Adrenal gland (tissue), 12 donors: ENCODE data around the gene TBX6. TPM values are rescaled to one million over a fixed set of nuclear protein-coding genes. Genes with fewer than 3 reads are reported as not detected.
A peak's percentile ranks its signal among the peaks of the same experiment; 100 is the strongest.

Experiments used
- DNase-seq, 7 donors: peaks; one replicate each; pipeline ENCODE4 v3.0.0-alpha.2; 2019 to 2020
- H3K27ac ChIP-seq, 5 donors: fragments of 200-600 bp; sonication (generic) in 4 of 5; 1 replicate in 3 of 5; 2 replicates in 2 of 5; pipeline versions ENCODE4 v1.5.1 to v1.8.0; 2016 to 2020; ENCODE audit warnings: mild to moderate bottlenecking in 1 of 5
- H3K27me3 ChIP-seq: fragments of 200-600 bp; 2 replicates; pipeline ENCODE4 v1.8.0; 2021
- H3K36me3 ChIP-seq, 2 donors: fragments of 200-600 bp; replicated peaks in 1 of 2; 1 replicate in 1 of 2; 2 replicates in 1 of 2; pipeline versions ENCODE4 v1.5.1 to v1.8.0; 2018 to 2022
- H3K4me1 ChIP-seq, 2 donors: fragments of 200-600 bp; replicated peaks in 1 of 2; 1 replicate in 1 of 2; 2 replicates in 1 of 2; pipeline versions ENCODE4 v1.5.1 to v1.8.0; 2018 to 2021
- H3K4me3 ChIP-seq, 4 donors: fragments of 200-600 bp; sonication (generic) in 3 of 4; one replicate each; pipeline ENCODE4 v1.5.1; 2016 to 2018
- H3K9me3 ChIP-seq, 3 donors: fragments of 200-600 bp; sonication (generic) in 1 of 3; replicated peaks in 1 of 3; 1 replicate in 2 of 3; 2 replicates in 1 of 3; pipeline versions ENCODE4 v1.5.1 to v1.8.0; 2016 to 2021
- CTCF ChIP-seq, 6 experiments: fragments of 450-650 bp in 4 of 6; fragments of 200-600 bp in 2 of 6; sonication (generic) in 1 of 6; IDR thresholded peaks; 1 replicate in 5 of 6; 2 replicates in 1 of 6; pipeline versions ENCODE4 v1.5.1 to v1.8.0; 2016 to 2021; ENCODE audit warnings: antibody characterized with exemption in 6 of 6, mild to moderate bottlenecking in 2 of 6, moderate library complexity in 1 of 6
- POLR2A ChIP-seq, 2 donors: fragments of 450-650 bp; IDR thresholded peaks; one replicate each; pipeline ENCODE4 v1.6.1; 2017; ENCODE audit warnings: antibody characterized with exemption in 2 of 2, mild to moderate bottlenecking in 2 of 2, moderate library complexity in 1 of 2
- WGBS, 4 donors: extraction: QIAGEN DNeasy Blood & Tissue Kit in 2 of 4; methylation state at CpG; one replicate each; pipeline versions ENCODE4 v1.1.5 to v1.1.7; 2013 to 2017; 5-methylcytosine and 5-hydroxymethylcytosine counted together
- intact Hi-C, 2 donors: fragments of 100-400 bp; cut with DNase I; formaldehyde crosslinking; loops; one replicate each; pipeline versions ENCODE4 v1.14.1 to v1.15.0; 2022 to 2023
- polyA plus RNA-seq, 3 donors: library from polyadenylated mRNA; stranded (reverse); fragments of 200-250 nt in 2 of 3; fragments of 350-450 nt in 1 of 3; fragmentation: Illumina TruSeq in 1 of 3; extraction: RNeasy Lipid Tissue Mini Kit (QIAGEN cat#74804) in 1 of 3; gene quantifications; one replicate each; pipeline ENCODE4 v1.2.3, GENCODE V29; 2013 to 2014
- total RNA-seq, 9 donors: library from RNA; depleted of rRNA in 4 of 9; stranded (reverse); fragments of >200 nt in 4 of 9; fragments of 120-200 nt in 1 of 9; fragmentation: NEBNext Ultra II Directional in 1 of 9; extraction: Animal tissue kit (Norgen Biotek cat#: 25700) in 1 of 9; gene quantifications; one replicate each; pipeline versions ENCODE4 v1.1.0 to v1.2.4, GENCODE V29; 2013 to 2023
- donor health status: healthy with polysubstance abuse.
- donor health status: Bipolar disorder and iron deficiency.
- donor health status: DM: yes; HTN: yes; CAD: no.
- donor health status: DM: no; HTN: no; CAD: no.
- donor health status: DM: no; HTN: no; CAD: no.
- donor health status: DM: yes; HTN: yes; CAD: no.

Gene TBX6
- total and polyA plus RNA-seq, 12 donors = 0.22 to 5.1 (median 2.0) TPM

DNA sequence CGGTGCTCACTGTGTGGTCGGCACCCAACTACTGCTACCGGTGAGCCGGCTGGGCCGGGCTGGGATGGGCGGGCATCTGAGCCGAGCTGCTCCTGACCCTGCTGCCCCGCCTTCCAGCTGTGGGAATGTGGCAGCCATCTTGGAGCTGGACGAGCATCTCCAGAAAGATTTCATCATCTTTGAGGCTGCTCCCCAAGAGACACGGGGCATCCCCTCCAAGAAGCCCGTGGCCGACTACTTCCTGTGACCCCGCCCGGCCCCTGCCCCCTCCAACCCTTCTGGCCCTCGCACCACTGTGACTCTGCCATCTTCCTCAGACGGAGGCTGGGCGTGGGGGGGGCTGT, 6.9 kb downstream of the TBX6 start:
- H3K4me1 ChIP-seq = peaks cover under 1 to 13% of the 10 kb centered on the region in 2 donors
- intact Hi-C loops = no loop called here
- TF ChIP-seq CTCF (IDR thresholded peaks at IDR 0.05) = no peak
- TF ChIP-seq POLR2A (IDR thresholded peaks at IDR 0.05) = no peak
- DNase-seq = peak in 2 of 7 donors; percentile 50 to 72
- no peaks in the 10 kb centered on the region for H3K9me3 ChIP-seq
- peaks cover 0 to 47% of the 10 kb centered on the region in 2 donors for H3K36me3 ChIP-seq
- WGBS, 4 donors = 27 to 62% (median 49%) methylated on average over 2 to 17 of the region's 17 CpGs
- no peaks in the 10 kb centered on the region for H3K27me3 ChIP-seq
- no peak overlapping the region for H3K4me3 ChIP-seq
- H3K27ac ChIP-seq = peak overlapping the region in 3 of 5 donors; percentile 43 to 83 (median 73)

GRCh38 chr16:30084096-30084815, 7.5 kb downstream of the TBX6 start:
- WGBS, 4 donors = 73 to 93% (median 84%) methylated on average over 8 to 18 of the region's 18 CpGs
- intact Hi-C loops = no loop called here
- Histone ChIP-seq H3K4me1 (peaks cover 6 to 18% of the 10 kb centered on the region in 2 donors), H3K9me3 (no peaks in the 10 kb centered on the region), H3K4me3 (no peak overlapping the region), H3K27ac (peak overlapping the region in 2 of 5 donors; percentile 73 to 83), H3K36me3 (peaks cover 0 to 47% of the 10 kb centered on the region in 2 donors), H3K27me3 (no peaks in the 10 kb centered on the region)
- TF ChIP-seq CTCF (IDR thresholded peaks at IDR 0.05) = no peak
- TF ChIP-seq POLR2A (IDR thresholded peaks at IDR 0.05) = no peak
- DNase-seq = no peak

GRCh38 chr16:30083216-30084055, 8.3 kb downstream of the TBX6 start:
- Histone ChIP-seq H3K27me3 (no peaks in the 10 kb centered on the region), H3K4me3 (no peak overlapping the region), H3K27ac (peak overlapping the region in 1 of 5 donors; percentile 83), H3K9me3 (no peaks in the 10 kb centered on the region), H3K4me1 (peaks cover 13 to 26% of the 10 kb centered on the region in 2 donors), H3K36me3 (peaks cover 0 to 48% of the 10 kb centered on the region in 2 donors)
- 88 to 94% (median 92%) methylated on average over 17 to 24 of the region's 24 CpGs for WGBS, 4 donors
- DNase-seq = no peak
- no peak for TF ChIP-seq CTCF (IDR thresholded peaks at IDR 0.05)
- TF ChIP-seq POLR2A (IDR thresholded peaks at IDR 0.05) = no peak
- intact Hi-C loops = no loop called here

DNA sequence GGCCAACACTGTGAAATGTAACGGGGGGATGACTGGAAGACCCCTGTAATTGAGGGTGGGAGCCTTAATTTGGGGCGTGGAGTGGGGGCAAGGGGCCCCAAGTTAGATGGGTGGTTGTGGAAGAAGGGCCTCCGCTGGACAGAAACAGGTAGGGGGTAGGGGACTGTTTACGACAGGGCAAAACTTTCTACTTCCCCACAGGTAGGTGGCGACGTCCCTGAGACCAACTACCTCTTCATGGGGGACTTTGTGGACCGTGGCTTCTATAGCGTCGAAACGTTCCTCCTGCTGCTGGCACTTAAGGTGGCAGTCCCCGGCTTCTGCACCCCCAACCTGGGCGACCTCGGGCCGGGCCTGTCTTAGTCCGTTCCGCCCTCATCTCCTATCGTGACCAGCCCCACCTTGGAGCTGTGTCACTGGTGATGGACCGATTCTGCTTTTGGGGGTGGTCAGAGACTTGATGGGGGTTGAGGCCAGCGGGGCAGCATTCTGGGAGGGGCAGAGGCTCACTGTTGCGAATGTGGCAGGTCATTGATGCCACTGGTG, 9.1 kb downstream of the TBX6 start:
- Histone ChIP-seq H3K27me3 (no peaks in the 10 kb centered on the region), H3K9me3 (no peaks in the 10 kb centered on the region), H3K27ac (no peak overlapping the region), H3K4me1 (peaks cover 21 to 34% of the 10 kb centered on the region in 2 donors), H3K36me3 (peaks cover 0 to 56% of the 10 kb centered on the region in 2 donors), H3K4me3 (no peak overlapping the region)
- intact Hi-C loops = no loop called here
- TF ChIP-seq POLR2A (IDR thresholded peaks at IDR 0.05) (no peak), CTCF (IDR thresholded peaks at IDR 0.05) (no peak)
- WGBS, 4 donors = 86 to 90% (median 87%) methylated on average over 11 to 20 of the region's 20 CpGs
- no peak for DNase-seq
